Activated CD4-positive, alpha-beta T cell treated with anti-CD3 and anti-CD28 coated beads, Interleukin-2, amount 50 U/mL, for 4 hours (primary cell): ENCODE data around the gene METTL14.

ENCODE experiments used
- DNase-seq, 2 experiments: peaks; one replicate each; pipeline ENCODE4 v3.0.0-alpha.2; 2020

Gene METTL14

DNA sequence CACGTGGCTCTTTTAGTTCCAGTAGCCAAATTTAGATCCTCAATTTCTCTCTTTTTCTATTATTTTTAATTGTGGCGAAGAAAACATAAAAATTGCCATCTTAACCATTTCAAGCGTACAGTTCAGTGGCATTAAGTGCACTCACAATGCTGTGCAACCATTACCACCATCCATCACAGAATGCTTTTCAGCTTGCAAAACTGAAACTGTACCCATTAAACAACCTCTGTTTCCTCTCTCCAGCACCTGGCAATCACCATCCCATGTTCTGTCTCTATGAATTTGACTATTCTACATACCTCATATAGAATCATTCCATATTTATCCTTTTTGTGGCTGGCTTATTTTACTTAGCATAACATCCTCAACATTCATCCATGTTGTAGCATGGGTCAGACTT is 74.9 kb downstream of the METTL14 start:
- DNase-seq, result no peak

- DNase-seq, result no peak
These were observed 75.3 kb downstream of the METTL14 start for GRCh38 chr4:118760493-118760892.

GRCh38 chr4:118761397-118762016 is 76.3 kb downstream of the METTL14 start:
- no peak for DNase-seq

- DNase-seq, result no peak
These were observed 77.0 kb downstream of the METTL14 start for GRCh38 chr4:118762155-118762554.

DNA sequence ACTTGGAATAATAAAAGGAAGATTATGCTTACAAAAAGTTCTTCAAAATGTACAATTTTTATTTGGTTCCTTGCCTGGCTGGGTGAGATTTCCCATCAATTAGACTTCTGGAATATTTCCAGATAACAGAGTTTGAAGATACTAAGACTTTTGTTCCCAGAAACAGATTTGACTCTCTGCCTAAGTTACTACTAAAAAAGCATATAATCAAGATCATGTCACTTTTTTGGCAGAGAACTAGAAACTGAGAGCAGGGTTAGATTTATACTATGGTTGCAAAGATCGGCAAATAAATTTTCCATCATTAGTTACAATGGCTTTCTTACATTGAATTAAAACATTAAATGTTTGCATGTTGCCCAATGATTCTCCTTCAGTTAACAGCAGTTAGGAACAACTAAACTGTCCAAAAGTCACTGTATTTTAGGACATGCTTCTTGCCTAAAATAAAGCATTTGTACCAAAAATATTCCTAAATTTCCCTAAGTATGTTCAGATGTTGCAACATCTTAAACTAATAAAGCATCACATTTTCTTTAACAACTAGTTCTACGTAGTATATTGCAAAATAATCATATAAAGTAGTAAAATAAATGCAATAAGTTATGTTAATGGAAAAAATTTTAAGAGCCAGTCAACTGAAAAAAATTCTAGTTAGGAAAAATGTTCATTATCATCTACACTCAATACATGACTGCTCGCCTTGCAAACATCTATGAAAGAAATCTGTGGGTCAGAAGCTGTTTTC is 77.7 kb downstream of the METTL14 start:
- no peak for DNase-seq
